GM12864 (cell line): ENCODE measurements around the gene SLC22A4.

ENCODE experiments used
- DNase-seq: peaks from one replicate; pipeline ENCODE4 v3.0.0-alpha.2; 2011; ENCODE audit warnings: low read depth
- H3K4me3 ChIP-seq: 2 replicates; pipeline ENCODE4 v1.5.1; 2011; ENCODE audit warnings: mild to moderate bottlenecking, low read depth, low read length, control low read depth
- CTCF ChIP-seq: IDR thresholded peaks from 2 replicates; pipeline ENCODE4 v1.5.1; 2011; ENCODE audit warnings: low read depth, mild to moderate bottlenecking, moderate library complexity, low read length, control low read depth, inconsistent platforms; ENCODE audit errors: missing control alignments

Gene SLC22A4

GRCh38 chr5:132298298-132299212, 4.4 kb downstream of the SLC22A4 start:
- DNase-seq, result no peak
- TF ChIP-seq CTCF, result no peak
- H3K4me3 ChIP-seq, result no peak overlapping the region

- H3K4me3 ChIP-seq, result no peak overlapping the region
- no peak for DNase-seq
- no peak for TF ChIP-seq CTCF
These were observed 5.7 kb downstream of the SLC22A4 start for GRCh38 chr5:132299917-132300316.

- DNase-seq, result no peak
- no peak for TF ChIP-seq CTCF
- H3K4me3 ChIP-seq, result no peak overlapping the region
These were observed 6.6 kb downstream of the SLC22A4 start for GRCh38 chr5:132300577-132301343.

GRCh38 chr5:132301344-132302271, 7.4 kb downstream of the SLC22A4 start:
- no peak for TF ChIP-seq CTCF
- DNase-seq, result no peak

GRCh38 chr5:132302413-132302812, 8.2 kb downstream of the SLC22A4 start:
- TF ChIP-seq CTCF, result no peak
- no peak for DNase-seq
- H3K4me3 ChIP-seq, result no peak overlapping the region

More at GRCh38 chr5:132301344-132302271, 7.4 kb downstream of the SLC22A4 start:
- H3K4me3 ChIP-seq, result no peak overlapping the region

GRCh38 chr5:132303589-132303988, 9.4 kb downstream of the SLC22A4 start:
- H3K4me3 ChIP-seq, result no peak overlapping the region
- no peak for DNase-seq
- no peak for TF ChIP-seq CTCF
